AG09309 (cell line): ENCODE data around the gene SNX30.

Source experiments
- DNase-seq: peaks from one replicate; pipeline ENCODE4 v3.0.0-alpha.2; 2010; ENCODE audit warnings: low read depth
- H3K4me3 ChIP-seq: 2 replicates; pipeline ENCODE4 v1.5.1; 2011; ENCODE audit warnings: mild to moderate bottlenecking, low read depth, low read length, moderate library complexity; ENCODE audit not compliant: control insufficient read depth
- TF ChIP-seq, protein P1 (sequence below): IDR thresholded peaks from 2 replicates; pipeline ENCODE4 v1.5.1; 2011; ENCODE audit warnings: mild to moderate bottlenecking, low read depth, low read length, inconsistent platforms; ENCODE audit not compliant: insufficient read depth, control insufficient read depth; ENCODE audit errors: missing control alignments

Gene SNX30

DNA sequence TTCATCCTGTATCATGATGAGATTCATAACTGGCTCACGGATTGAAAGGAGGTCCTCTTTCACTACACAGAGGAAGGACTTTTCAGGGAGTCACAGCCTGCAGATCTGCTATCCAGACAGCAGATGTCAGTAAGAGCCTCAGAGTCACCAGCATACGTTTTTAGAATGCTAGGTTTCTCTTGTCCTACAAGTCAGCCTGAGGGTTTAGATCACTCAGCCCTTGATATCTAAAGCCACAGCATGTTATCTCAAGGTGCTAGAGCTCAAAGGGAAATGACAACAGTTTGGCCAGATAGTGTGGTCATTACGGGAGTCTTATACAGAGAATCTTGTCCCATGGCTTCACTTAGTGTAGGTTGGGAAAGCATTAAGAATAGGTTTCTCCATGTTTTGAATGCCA is 171.0 kb downstream of the SNX30 start:
- H3K4me3 ChIP-seq, result no peak overlapping the region
- peak; percentile 57 for DNase-seq
- TF ChIP-seq, protein P1, sequence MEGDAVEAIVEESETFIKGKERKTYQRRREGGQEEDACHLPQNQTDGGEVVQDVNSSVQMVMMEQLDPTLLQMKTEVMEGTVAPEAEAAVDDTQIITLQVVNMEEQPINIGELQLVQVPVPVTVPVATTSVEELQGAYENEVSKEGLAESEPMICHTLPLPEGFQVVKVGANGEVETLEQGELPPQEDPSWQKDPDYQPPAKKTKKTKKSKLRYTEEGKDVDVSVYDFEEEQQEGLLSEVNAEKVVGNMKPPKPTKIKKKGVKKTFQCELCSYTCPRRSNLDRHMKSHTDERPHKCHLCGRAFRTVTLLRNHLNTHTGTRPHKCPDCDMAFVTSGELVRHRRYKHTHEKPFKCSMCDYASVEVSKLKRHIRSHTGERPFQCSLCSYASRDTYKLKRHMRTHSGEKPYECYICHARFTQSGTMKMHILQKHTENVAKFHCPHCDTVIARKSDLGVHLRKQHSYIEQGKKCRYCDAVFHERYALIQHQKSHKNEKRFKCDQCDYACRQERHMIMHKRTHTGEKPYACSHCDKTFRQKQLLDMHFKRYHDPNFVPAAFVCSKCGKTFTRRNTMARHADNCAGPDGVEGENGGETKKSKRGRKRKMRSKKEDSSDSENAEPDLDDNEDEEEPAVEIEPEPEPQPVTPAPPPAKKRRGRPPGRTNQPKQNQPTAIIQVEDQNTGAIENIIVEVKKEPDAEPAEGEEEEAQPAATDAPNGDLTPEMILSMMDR, result peak; percentile 72
